Activated effector memory CD4-positive, alpha-beta T cell treated with anti-CD3 and anti-CD28 coated beads, Interleukin-2, amount 50 U/mL, for 16 hours (primary cell): Measurements from ENCODE around the gene GADL1.

ENCODE experiments used
- DNase-seq: peaks from one replicate; pipeline ENCODE4 v3.0.0-alpha.2; 2020

The GADL1 gene

DNA sequence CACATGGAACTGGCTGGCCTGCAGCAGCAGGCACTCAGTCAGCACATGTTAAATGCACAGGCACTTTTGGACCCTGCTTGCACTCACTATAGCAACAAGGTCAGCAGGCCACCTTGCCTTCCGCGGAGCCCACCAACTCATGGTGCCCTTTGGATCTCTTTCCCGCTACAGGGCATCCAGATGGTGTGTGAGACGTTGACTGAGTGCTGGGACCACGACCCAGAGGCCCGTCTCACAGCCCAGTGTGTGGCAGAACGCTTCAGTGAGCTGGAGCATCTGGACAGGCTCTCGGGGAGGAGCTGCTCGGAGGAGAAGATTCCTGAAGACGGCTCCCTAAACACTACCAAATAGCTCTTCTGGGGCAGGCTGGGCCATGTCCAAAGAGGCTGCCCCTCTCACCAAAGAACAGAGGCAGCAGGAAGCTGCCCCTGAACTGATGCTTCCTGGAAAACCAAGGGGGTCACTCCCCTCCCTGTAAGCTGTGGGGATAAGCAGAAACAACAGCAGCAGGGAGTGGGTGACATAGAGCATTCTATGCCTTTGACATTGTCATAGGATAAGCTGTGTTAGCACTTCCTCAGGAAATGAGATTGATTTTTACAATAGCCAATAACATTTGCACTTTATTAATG is 203.1 kb downstream of the GADL1 start:
- no peak for DNase-seq

DNA sequence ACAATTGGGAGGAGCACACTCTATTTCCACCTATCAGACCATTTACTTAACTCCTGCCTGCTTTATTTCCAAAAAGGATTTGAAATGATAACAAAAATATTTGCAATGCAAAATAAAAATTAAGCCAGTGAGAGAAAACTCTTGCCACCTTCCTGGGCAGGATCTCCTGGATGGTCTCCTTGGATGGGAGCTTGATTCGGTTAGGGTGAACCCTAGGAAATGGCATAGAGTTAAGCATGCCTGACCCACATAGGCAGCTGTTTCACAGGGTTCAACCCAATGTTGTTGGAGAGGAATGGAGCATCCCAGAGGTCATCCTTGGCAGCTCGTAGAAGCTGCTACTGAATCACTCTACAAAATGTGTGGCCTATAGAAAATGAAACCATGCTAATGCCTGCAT is 204.3 kb downstream of the GADL1 start:
- no peak for DNase-seq

DNA sequence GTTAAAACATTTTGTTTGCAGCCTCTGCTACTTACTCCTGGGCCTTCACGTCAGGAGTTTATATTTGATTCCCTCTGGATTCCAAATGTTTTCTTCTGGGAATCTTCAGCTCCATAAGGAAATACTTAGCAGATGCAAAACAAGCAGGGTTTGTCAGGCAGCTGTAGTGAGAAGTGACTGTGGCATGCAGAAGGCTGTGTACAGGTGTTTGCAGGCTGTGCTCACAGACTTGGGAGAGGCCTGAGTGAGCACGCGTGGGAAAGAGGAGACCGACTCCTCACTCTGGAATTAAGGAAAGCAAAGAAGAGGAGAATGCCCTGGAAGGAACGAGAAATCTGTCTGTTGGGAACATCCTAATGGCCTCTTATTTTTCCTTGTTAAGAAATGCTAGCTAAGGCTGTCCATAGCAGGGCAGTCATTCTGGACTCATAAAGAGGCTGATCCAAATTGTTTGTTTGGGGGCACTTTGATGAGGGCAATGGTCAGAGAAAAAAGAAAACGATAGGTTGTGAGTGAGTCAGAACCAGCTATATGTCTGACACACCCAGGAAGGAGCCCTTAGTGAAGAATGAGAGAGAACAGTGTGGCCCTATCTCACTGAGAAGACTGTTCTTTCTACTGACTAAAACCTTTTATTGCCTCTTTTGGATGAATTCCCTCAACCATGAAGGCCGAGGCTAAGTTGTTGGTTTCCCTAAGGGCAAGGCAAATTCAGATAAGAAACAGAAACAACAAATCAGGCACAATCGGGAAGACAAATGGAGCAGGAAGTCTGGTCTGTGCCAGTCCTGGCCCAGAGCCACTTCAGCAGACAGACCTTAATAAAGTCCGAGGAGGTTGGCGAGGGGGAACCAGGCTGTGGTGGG is 205.5 kb downstream of the GADL1 start:
- no peak for DNase-seq

DNA sequence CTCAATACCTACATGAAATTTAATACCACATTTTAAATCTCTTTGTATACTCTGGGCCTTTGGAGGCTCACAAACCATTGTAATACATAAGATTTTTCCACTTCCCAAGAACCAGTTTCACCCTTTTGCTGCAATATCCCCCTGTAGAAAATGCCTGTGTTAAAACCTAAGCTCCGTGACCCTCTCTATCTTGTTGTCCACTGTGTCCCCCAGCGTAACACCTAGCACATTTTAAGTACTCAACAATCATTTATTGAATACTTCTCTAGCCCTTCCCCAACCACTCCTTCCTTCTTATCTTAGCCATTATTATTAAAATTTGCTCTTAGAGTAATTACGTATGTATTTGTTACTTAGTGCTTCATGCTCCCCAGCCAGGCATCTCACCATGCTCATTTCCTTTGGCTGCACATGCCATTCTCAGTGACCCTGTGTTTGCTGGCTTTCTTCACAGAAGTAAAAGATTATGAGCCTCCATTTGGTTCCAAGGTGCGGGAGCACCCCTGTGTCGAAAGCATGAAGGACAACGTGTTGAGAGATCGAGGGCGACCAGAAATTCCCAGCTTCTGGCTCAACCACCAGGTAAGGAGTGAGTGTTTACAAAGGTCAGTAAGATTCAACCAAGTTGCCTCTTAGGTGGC is 206.4 kb downstream of the GADL1 start:
- no peak for DNase-seq

DNA sequence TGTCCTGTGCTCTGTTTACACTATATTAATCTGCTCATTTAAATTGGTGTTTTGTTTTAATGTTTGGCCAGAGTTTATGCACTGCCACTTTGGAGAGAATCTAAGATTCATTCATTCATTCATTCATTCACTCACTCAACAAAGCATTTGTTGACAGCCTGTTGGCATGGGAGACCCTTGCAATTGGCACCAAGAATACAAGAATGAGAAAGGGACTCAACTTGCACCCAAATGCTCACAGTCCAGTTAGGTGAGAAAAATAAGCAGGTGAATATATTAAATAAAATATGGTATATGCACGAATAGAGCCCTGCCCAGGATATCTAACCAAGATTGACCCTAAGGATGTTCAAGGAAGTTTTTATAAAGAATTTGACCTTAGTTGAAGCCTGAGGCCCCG is 207.7 kb downstream of the GADL1 start:
- no peak for DNase-seq

DNA sequence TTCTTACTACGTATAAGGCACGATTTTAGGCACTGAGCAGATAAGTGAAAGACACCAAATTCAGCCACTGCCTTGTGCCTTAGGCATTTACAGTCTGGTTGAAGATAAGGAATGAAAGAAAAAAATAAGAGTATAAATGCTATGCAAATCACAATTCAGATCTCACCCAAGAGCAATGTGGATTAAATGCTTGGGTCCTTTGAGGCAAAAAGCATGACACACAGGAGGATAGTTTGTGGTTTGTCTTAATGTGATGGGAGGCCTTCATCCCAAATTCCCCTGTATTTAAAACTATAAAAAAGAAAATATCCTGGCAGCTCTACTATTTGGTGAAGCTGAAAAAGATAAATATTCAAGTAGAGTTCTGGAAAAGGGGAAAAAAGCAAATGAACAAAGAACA is 208.3 kb downstream of the GADL1 start:
- DNase-seq, result no peak

DNA sequence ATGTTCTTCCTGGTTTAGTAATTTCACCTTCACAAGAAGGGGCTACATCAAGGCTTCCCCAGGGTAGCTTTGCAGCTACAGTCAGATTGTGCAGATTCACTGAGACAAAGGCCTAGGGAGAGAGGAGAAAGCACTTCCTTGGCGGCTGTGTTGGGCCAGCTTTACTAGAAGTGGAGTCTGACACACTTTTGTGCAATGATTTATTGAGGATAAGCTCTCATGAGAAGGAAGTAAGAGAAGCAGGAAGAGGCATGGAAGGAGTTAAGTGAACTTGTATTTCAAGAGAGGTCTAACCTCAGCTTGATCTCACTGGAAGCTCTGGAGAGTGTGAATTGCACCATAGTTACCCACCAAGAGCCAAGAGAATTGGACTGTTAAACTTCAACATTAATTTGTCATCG is 209.2 kb downstream of the GADL1 start:
- no peak for DNase-seq

DNA sequence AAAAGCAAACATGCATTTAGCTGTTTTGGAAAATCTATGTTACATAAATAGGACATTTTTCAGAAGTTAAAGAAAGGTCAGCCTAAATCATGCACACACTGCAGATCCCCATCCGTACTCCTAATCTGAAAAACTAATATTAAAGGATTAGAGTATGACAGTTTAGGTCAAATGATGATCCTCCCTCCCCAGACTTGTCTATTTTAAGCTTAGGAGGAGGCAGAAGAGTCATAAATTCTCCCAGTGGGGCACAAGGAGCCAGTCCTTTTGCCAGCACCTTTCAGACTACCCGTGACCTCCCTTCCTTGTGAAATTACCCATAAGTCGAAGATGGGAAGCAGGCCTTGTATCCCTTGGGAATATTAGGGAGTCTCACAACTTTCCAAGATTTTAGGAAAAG is 210.1 kb downstream of the GADL1 start:
- no peak for DNase-seq

DNA sequence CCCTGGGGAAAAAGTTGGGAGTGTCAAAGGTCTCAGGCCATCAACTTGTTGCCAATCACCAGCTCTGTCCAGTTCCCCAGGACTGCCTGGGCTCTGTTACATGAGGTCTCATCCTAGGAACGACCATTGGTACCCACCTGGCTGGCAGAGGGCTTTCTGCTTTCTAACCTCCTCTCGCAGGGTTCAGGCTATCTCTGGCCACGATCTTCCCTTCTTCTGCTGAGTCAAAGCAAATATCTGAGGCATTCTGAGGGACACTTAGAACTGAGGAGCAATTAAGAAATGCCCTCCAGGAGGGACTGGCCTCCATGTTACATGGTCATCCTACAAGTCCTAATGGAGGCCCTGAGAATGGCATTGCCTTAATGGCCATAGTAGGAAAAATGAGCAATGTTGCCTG is 210.7 kb downstream of the GADL1 start:
- DNase-seq, result no peak

DNA sequence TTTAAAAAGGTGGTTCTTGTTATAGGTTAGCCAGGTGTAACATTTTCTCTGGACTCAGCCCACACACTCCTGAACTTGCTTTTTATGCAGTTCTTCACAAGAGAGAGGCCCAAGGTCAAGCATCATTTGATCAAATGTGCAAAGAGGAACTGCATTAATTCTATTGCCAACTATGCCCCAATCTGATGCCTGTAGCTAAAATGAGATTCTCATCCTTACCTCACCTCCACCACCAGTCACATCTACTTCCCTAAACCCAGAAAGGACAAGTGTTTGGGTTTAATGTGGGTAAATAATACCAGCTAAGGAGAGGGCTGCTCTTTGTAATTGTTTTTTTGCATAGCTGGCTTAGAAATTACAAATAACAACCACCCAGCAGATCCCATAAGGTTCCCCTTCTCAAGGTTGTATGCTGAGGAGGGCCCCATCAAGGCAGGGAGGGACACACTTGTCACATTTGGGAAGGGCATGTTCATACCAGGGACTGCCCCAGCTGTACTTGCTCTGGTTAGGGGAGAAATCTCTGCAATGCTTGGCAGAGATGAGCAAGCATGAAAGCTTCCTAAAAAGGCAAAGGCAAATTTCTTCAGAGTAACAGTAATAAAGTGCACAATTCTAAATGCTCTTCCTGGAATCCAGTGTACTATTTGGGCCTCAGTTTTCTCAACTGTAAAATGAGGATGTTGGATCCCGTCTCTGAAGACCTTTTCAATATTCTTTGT is 211.9 kb downstream of the GADL1 start:
- no peak for DNase-seq

DNA sequence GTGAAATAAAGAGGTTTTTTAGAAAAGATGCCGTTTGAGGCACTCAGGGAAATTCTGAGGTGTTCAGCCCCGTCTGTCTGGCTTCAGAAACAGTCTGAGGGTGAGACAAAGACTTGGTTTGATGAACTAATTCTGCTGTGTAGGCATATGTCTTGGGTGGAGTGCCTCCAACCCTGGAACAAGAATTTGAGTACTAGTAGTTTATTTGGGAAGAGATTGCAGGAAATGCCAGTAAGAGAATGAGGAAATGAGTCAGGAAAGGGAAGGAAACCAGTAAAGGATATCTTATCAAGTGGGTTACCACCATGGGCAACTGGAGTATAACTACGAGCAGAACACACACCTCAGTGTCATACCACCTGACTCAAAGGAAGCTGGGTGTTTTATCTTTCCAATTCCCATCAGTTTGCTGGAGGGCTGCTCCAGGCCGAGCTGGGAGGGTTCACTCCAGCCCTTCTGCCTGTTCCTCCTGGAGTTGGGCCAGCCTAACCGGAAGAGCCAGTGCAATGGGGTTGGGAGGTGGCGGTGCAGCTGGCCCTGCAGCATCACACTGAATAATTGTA is 212.7 kb downstream of the GADL1 start:
- no peak for DNase-seq

DNA sequence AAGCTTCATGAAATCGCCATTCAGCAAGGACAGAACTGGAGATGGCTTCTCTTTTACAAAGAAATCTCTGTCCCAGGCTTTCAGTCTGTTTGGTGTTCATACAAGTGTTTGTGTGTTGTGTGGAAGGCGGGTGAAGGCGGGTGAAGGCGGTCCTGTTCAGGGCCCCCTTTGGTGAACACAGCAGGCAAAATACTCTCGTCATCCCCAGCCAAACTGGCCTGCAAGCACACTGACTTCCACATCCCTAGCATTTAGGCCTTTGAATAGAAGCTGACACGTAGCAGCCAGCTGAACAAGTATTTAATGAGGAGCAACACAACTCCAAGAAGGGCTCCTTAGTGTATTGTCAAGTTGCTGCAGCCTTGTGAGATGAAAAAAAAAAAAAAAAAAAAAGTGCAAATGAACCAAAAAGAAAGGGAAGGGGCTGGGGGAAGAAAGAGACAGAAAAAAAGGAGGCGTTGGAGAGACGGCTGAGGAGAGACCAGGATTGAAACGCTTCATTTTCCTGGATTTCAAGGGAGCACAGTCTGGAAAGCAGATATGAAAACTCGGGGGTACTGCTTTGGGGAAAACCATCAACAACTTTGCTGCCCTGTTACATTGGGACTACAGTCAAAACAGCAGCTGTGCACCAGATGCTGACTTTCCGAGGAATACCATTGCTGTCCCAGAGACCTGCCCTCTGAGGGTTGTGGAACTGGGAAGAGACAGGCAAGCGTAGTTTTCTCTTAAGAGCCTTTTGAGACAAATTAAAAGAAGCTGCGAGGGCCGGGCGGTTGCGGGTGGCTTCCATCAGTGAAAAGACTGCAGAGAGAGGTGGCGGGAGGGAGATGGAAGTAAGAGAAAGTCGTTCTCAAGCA is 213.4 kb downstream of the GADL1 start:
- no peak for DNase-seq

DNA sequence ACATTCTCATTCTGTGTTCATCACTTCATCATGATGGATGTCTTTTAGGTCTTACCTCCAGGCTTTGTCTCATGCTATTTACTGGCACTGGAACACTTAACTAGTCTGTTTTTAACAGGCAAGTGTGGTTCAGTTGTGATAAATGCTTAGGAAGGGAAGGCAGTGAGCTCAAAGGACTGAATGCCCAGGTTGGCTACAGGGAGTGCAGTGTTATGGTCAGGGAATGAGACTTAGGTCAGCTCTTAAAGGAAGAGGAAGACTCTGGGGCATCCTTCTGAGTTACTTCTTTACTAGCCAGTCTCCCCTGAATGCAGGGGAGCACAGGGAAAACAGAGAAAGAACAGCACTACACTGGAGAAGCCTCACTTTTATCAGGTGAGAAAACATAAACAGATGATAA is 215.4 kb downstream of the GADL1 start:
- no peak for DNase-seq

DNA sequence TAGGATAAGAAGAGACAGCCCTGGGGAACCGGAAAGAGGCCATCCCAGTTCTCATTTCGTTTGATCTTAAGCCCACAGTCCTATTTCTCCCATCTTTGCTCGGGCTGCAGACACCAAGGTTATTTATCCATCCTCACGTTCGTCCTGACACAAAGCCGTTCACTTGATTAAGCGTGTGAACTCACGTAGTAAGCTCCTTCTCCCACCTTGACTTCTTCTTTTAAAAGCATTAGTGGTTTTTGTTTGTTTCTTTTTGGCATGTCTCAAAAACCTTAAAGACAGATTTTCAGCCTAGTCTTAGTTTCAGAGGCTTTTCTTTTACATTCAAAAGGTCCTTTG is 217.1 kb downstream of the GADL1 start:
- no peak for DNase-seq

DNA sequence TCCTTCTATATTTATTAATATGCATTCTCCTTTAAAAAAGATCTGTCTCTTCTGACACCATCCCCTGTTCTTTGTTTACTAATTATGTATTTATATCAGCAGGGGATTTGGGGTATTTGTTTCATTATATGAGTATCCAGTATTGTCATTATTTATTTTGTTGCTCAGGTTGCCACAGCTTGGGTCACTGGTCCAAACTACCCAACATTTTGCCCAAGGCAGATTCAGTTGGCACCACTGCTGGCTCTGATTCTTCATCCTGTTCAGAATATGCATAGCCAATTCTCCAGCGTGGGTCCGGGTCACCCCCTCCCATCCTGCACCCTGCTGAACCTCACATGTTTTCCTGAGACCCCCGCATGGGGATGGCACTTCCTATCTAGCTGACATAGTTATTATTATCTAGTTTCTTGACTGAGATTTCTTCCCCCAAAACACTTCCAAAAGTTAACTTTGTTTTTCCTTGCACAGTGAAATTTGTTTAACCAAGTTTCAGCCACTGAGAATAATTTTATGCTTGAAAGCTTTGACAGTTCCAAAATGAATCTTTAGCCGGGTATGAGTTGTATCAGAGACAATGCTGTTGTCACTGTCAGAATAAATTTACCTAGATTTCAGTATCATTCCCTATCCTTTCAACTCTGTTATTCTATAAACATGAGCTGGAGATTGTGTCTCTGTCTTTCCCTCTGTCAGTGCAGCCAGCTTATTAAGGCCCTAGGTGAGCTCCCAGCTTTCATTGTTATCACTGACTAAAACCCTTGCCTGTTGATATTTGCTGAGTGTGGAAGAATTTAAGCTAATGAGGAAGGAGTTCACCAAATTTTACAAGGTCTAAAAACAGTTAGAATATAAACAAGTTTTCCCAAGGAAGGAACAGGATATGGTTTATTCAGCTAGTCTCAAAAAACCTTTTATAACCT is 217.8 kb downstream of the GADL1 start:
- DNase-seq, result no peak
